ENCODE results near the gene CCDC12. TPM values are rescaled to one million over a fixed set of nuclear protein-coding genes. Genes with fewer than 3 reads are reported as not detected.

CCDC12 gene
- total and polyA plus RNA-seq, 9 of the 15 experiments (the other 6 are each of a cell fraction or from before 2014, with no cell fraction given): 8.9 to 201 (median 86.9) TPM

- 68% methylated on average over 9 of the region's 9 CpGs for WGBS (ENCODE audit: insufficient coverage, low coverage, missing lambda C conversion rate)
- peak overlapping the region; percentile 6; the same call in 2 of the 3 replicates for H3K27ac ChIP-seq (ENCODE audit: extremely low read depth, low read depth, low read length)
- TSS peak; percentile 31 for BruUV-seq (replicated peaks)
- peak overlapping the region; percentile 68 for H3K4me3 ChIP-seq
- H3K4me1 ChIP-seq (replicated peaks in 1 of 2; ENCODE audit: control insufficient read depth in 2 of 2, insufficient read depth in 2 of 2, low read length in 2 of 2): peaks cover 56 to 70% of the 10 kb centered on the region in 2 experiments
- peaks cover 87% of the 10 kb centered on the region for H3K79me2 ChIP-seq (ENCODE audit: control insufficient read depth, insufficient read depth, low read length)
- H3K9ac ChIP-seq (ENCODE audit: insufficient read depth in 1 of 2, low read depth in 2 of 2, low read length in 2 of 2): peak overlapping the region in 1 of 2 experiments; percentile 94; a peak in 3 of 4 replicates
- ChIA-PET POLR2A (interaction anchor here (0.7 to 2.0 kb wide), 6 partner anchors 9 to 1117 kb away, joined by 3 to 8 read pairs (median 4); no protein-coding TSS in a partner anchor), CTCF (ENCODE audit: low intra/inter-chr PET ratio) (no interaction called here)
- intact Hi-C loops (cut with micrococcal nuclease): loop anchor here (5.0 kb wide), 1 partner anchor 42 kb away; no protein-coding TSS in a partner anchor
- no peak overlapping the region for H2AFZ ChIP-seq (ENCODE audit: low read depth, low read length)
- in situ Hi-C loops (cut with MboI): no loop called here
- ATAC-seq (no peak), FAIRE-seq (no peak), DNase-seq (ENCODE audit: extremely low read depth in 1 of 4, low spot score in 3 of 4) (no peak)
- H3K9me3 ChIP-seq (replicated peaks; ENCODE audit: control insufficient read depth, insufficient read depth, low read depth, low read length): no peaks in the 10 kb centered on the region
- H3K4me2 ChIP-seq (ENCODE audit: insufficient read depth, low read length): peak overlapping the region; percentile 42
- peaks cover 38% of the 10 kb centered on the region for H3K36me3 ChIP-seq (ENCODE audit: control insufficient read depth, insufficient read depth, low read length)
- H4K20me1 ChIP-seq (replicated peaks; ENCODE audit: control insufficient read depth, insufficient read depth, low read length): peaks cover 27% of the 10 kb centered on the region
- H3K9me1 ChIP-seq (ENCODE audit: control insufficient read depth, insufficient read depth, low read length): peaks cover 19% of the 10 kb centered on the region
- H3K27me3 ChIP-seq (ENCODE audit: control insufficient read depth in 2 of 2, insufficient read depth in 2 of 2, low read length in 2 of 2): no peaks in the 10 kb centered on the region
- no peak for TF ChIP-seq ZNF586 (CRISPR knock-in tag; conservative IDR thresholded peaks at IDR 0.05)
- no peak for TF ChIP-seq CREB3L1 (IDR thresholded peaks at IDR 0.05; ENCODE audit: borderline replicate concordance, low read depth)
- no peak for TF ChIP-seq CTCFL (IDR thresholded peaks at IDR 0.05; ENCODE audit: borderline replicate concordance, insufficient read depth, low read depth, low read length, poor library complexity, severe bottlenecking)
- peak; percentile 35 for TF ChIP-seq CHD1 (IDR thresholded peaks at IDR 0.05; ENCODE audit: low read length)
- TF ChIP-seq ZKSCAN3 (CRISPR knock-in tag; IDR thresholded peaks at IDR 0.05): no peak
- no peak for TF ChIP-seq ZNF143 (CRISPR knock-in tag; IDR thresholded peaks at IDR 0.05)
- no peak for TF ChIP-seq BDP1 (IDR thresholded peaks at IDR 0.05; ENCODE audit: insufficient read depth, insufficient read length)
- TF ChIP-seq PREB (CRISPR knock-in tag; IDR thresholded peaks at IDR 0.05): peak; percentile 87; the same call in 1 of the 2 replicates
- TF ChIP-seq RNF219 (CRISPR knock-in tag; IDR thresholded peaks at IDR 0.05): no peak
- TF ChIP-seq LCOR (CRISPR knock-in tag; IDR thresholded peaks at IDR 0.05): peak; percentile 41; the same call in 1 of the 2 replicates
- TF ChIP-seq SIRT6 (IDR thresholded peaks at IDR 0.05; ENCODE audit: low read depth, low read length): no peak
- TF ChIP-seq ZBTB7A (IDR thresholded peaks at IDR 0.05; ENCODE audit: borderline replicate concordance, control insufficient read depth, low read depth, low read length): 0 out of 2 replicates have a peak, but pooled peaks have one; percentile 18
- TF ChIP-seq GTF2E2 (tag; IDR thresholded peaks at IDR 0.05): 0 out of 2 replicates have a peak, but pooled peaks have one; percentile 27
- TF ChIP-seq CEBPB (tag; IDR thresholded peaks at IDR 0.05): peak; percentile 42; the same call in 1 of the 2 replicates
These were observed 1.9 kb downstream of the CCDC12 start for GRCh38 chr3:46974421-46975171.
